AG04450 (cell line): Measurements from ENCODE around the gene MRPL33. TPM values are rescaled to one million over a fixed set of nuclear protein-coding genes. Genes with fewer than 3 reads are reported as not detected.

Experiments used
- CTCF ChIA-PET: fragments of 300-600, 350-600 bp; formaldehyde crosslinking; extraction: SDS; loops from one replicate; lab custom pipeline; 2022; ENCODE audit warnings: antibody characterized with exemption, inconsistent platforms; lab: Charles Lee
- POLR2A ChIA-PET: fragments of 350-600 bp; formaldehyde crosslinking; extraction: SDS; loops from one replicate; lab custom pipeline; 2021; ENCODE audit warnings: antibody characterized with exemption, inconsistent platforms; lab: Yijun Ruan, JAX
- DNase-seq: peaks from one replicate; pipeline ENCODE4 v3.0.0-alpha.2; 2011; ENCODE audit warnings: low read depth, low spot score
- H3K27ac ChIP-seq: one replicate; pipeline ENCODE4 v1.5.1; 2012; ENCODE audit warnings: low read depth, low read length, control low read depth
- H3K27me3 ChIP-seq: one replicate; pipeline ENCODE4 v1.6.0; 2012; ENCODE audit warnings: low read length; ENCODE audit not compliant: control insufficient read depth, insufficient read depth
- H3K4me3 ChIP-seq: 2 replicates; pipeline ENCODE4 v1.5.1; 2011; ENCODE audit warnings: mild to moderate bottlenecking, low read depth, low read length, control low read depth
- H3K9me3 ChIP-seq: 2 replicates; pipeline ENCODE4 v1.5.1; 2012; ENCODE audit warnings: low read length; ENCODE audit not compliant: control insufficient read depth, insufficient read depth
- polyA plus RNA-seq: library from polyadenylated mRNA; depleted of rRNA; stranded (reverse); fragments of >200 nt; gene quantifications from 2 replicates; pipeline ENCODE4 v1.2.3, GENCODE V29; 2011
- TF ChIP-seq, protein P1 (sequence below): IDR thresholded peaks from 2 replicates; pipeline ENCODE4 v1.5.1; 2011; ENCODE audit warnings: low read depth, low read length, control low read depth, inconsistent platforms

MRPL33 gene
- polyA plus RNA-seq, 1 experiment = 137 TPM

DNA sequence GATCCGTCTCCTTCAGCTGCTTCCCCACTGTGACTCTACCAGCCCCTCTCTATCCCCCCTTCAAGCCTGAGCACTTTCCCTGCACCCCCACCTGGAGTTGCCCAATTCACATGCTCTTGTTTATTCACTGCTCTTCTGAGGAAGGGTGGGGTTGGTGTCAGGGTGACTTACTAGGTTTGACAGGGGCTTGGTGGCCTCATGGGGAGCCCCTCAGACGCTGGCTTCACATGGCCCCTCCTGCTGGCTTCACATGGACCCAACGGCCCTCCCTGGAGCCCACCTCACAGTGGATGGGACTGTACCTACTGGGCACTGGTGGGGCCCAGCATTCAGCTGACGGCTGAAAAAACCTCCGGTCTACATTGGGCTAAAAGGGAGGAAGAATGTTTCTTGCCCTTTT is 16.7 kb upstream of the MRPL33 start:
- CTCF ChIA-PET = interaction anchor here (0.6 to 1.6 kb wide), 16 partner anchors 10 to 812 kb away, joined by 3 to 6 read pairs (median 3); no protein-coding TSS in a partner anchor
- POLR2A ChIA-PET = no interaction called here
- TF ChIP-seq, protein P1, sequence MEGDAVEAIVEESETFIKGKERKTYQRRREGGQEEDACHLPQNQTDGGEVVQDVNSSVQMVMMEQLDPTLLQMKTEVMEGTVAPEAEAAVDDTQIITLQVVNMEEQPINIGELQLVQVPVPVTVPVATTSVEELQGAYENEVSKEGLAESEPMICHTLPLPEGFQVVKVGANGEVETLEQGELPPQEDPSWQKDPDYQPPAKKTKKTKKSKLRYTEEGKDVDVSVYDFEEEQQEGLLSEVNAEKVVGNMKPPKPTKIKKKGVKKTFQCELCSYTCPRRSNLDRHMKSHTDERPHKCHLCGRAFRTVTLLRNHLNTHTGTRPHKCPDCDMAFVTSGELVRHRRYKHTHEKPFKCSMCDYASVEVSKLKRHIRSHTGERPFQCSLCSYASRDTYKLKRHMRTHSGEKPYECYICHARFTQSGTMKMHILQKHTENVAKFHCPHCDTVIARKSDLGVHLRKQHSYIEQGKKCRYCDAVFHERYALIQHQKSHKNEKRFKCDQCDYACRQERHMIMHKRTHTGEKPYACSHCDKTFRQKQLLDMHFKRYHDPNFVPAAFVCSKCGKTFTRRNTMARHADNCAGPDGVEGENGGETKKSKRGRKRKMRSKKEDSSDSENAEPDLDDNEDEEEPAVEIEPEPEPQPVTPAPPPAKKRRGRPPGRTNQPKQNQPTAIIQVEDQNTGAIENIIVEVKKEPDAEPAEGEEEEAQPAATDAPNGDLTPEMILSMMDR = no peak
- no peak overlapping the region for H3K27ac ChIP-seq
- H3K4me3 ChIP-seq = no peak overlapping the region
- no peaks in the 10 kb centered on the region for H3K27me3 ChIP-seq
- no peaks in the 10 kb centered on the region for H3K9me3 ChIP-seq
- DNase-seq = no peak

DNA sequence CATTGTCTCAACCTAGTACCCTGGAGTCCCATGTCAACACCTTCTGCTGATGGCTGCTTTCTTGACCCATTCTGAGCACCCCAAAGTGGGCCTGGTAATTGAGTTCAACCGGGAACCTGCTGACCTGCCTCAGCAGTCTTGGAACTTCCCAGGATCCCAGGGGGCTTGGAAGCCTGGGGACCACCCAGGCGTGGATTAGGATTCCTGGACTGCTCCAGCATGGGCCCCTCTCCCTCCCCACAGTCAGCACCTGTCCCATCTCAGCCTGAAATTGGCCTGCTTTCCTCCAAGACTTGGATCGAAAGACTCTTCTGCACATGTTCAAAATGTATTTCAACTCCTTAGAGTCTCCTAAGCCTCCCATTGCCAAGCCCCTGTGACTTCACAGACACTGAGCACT is 15.4 kb upstream of the MRPL33 start:
- Histone ChIP-seq H3K9me3 (no peaks in the 10 kb centered on the region), H3K27me3 (no peaks in the 10 kb centered on the region), H3K27ac (no peak overlapping the region), H3K4me3 (no peak overlapping the region)
- POLR2A ChIA-PET = no interaction called here
- TF ChIP-seq, protein P1 = no peak
- DNase-seq = no peak
- CTCF ChIA-PET = no interaction called here

DNA sequence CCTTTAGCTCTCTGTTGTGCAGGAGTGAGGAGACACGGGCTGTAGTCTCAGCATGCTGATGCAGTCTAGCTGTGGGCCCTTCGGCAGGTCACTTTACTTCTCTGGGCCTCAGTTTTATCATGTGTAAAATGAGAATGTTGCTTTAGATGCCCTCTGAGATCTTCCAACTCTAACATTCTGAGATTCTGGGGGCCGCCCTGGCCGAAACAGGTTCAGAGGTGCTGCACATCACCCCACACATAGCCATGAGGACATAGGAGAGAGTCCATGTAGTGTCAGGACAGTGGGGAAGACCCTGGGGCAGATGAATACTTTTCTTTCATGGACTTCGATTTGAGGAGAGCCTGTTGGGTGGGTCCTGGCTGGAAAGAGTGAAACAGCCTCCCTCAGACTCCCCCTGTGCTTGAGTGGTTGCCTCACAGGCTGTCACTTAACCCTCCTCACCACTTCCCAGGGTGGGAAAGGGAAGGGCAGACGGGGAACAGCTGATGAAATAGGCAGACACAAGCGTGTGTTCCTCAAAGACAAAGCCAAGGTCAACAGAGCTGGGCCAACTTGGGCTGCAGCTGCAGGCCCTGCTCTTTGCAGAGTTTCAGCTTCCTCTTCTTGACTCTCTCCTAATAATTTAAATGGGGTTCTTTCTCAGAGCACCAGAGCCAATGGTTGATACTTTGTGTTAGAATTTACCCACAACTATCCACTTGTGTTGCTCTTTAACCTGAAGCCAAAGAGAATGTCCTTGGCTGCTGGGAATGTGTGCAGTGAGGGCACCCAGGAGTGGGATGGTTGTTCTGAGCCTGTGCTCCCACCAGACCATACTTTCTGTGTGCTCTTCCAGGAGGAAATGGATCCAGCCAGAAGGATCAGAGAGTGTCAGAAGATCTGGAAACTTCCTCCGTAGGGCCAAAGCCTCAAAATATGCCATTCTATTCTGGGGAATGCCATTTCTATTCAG is 14.7 kb upstream of the MRPL33 start:
- H3K27ac ChIP-seq = no peak overlapping the region
- ChIA-PET POLR2A (no interaction called here), CTCF (no interaction called here)
- no peaks in the 10 kb centered on the region for H3K9me3 ChIP-seq
- H3K27me3 ChIP-seq = no peaks in the 10 kb centered on the region
- DNase-seq = no peak
- no peak overlapping the region for H3K4me3 ChIP-seq
- TF ChIP-seq, protein P1 = no peak

DNA sequence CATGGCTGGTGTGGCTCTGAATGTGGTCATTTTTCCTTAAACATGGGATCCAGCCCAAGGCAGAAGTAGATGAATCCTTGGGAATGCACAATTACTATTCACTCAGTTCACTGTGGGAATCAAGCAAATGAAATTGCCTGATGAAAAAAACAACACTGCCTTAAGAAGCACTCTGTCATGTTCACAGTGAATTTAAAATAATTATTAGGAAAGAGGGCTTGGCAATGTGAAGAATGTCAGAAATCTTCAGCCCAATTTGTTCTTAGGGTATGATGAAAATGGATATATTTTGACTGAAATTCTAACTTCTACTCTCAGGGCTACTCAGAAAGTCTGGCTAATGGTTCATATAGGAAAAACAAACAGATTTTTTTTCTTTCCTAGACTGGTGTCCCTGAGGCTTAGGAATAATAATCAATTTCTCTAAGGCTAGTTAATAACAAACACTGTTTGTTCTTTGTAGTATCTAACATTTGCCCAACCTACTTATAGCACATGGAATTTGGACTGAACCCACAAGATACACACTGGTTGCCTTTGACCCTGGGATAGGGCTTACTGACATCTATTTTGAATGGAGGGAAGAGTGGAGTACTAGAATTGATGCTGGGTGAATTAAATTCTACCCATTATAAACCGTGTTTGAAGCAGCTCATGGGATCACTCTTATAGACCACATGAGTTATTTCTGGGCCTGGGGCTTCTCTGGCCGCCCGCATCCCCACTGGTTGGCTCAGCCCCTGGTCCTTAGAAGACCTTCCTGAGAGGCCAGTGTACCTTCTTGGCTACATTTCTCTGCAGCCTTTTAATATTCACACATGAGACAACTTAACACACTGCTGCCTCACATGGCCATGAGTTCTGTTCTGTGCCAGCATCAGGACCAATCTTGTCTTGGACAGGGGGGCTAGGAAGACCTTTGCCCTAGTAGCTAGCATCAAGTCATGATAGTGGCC is 8.3 kb upstream of the MRPL33 start:
- CTCF ChIA-PET = no interaction called here
- TF ChIP-seq, protein P1 = no peak
- POLR2A ChIA-PET = no interaction called here
- DNase-seq = no peak
- Histone ChIP-seq H3K27me3 (no peaks in the 10 kb centered on the region), H3K4me3 (no peak overlapping the region), H3K27ac (no peak overlapping the region), H3K9me3 (peaks cover 2% of the 10 kb centered on the region; the same call in 1 of the 2 replicates)
